ENCODE data around the gene SSBP2.

DNA sequence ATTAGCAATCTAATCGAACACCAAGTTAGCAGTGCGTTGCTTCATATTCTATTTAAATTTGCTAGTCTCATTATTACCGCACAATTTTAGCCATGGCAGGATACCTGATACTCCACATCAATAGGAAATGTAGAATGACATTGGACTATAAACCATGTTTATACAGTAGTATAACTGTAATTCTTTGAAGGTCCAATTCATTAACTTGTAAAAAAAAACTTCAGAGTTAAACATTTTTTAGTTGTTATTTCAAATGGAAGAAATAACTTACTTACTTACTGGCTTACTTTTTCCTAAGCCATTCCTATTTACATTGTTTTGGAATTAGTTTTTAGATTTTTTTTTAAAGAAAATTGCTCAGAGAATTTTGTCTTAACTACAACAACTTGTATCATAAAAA lies 321.5 kb downstream of the SSBP2 start:
- TF ChIP-seq CTCF (IDR thresholded peaks at IDR 0.05; ENCODE audit: insufficient read depth, low read length): no peak
- TF ChIP-seq POLR2AphosphoS5 (IDR thresholded peaks at IDR 0.05; ENCODE audit: low read depth): no peak

All from HL-60 (cell line).